T-helper 9 cell (primary cell): ENCODE results near the gene KIAA1958.

ENCODE experiments used
- DNase-seq: peaks from one replicate; pipeline ENCODE4 v3.0.0-alpha.2; 2020
- total RNA-seq, 2 donors: gene quantifications; one replicate each; lab custom pipeline; 2026; lab: John Stamatoyannopoulos, UW

KIAA1958 gene
- total RNA-seq, result 3.4 to 5.9 reads per million in 2 donors

- DNase-seq, result peak; percentile 60
These were observed at the start of gene KIAA1958 for GRCh38 chr9:112486221-112487007. TSS of gene KIAA1958 (plus strand) at chr9:112486827. CDS start at chr9:112574081, 87,254 bp downstream.

GRCh38 chr9:112437406-112437805 lies 49.2 kb upstream of the KIAA1958 start:
- no peak for DNase-seq

GRCh38 chr9:112439171-112439570 lies 47.5 kb upstream of the KIAA1958 start:
- no peak for DNase-seq

- no peak for DNase-seq
These were observed 46.8 kb upstream of the KIAA1958 start for GRCh38 chr9:112439825-112440224.

GRCh38 chr9:112443200-112443599 lies 43.4 kb upstream of the KIAA1958 start:
- DNase-seq, result peak; percentile 2

- no peak for DNase-seq
These were observed 43.0 kb upstream of the KIAA1958 start for GRCh38 chr9:112443636-112444035.

- DNase-seq, result no peak
These were observed 41.4 kb upstream of the KIAA1958 start for GRCh38 chr9:112445196-112445595.

- DNase-seq, result no peak
These were observed 40.5 kb upstream of the KIAA1958 start for GRCh38 chr9:112446080-112446479.

GRCh38 chr9:112446526-112446925 lies 40.1 kb upstream of the KIAA1958 start:
- DNase-seq, result no peak

GRCh38 chr9:112447283-112447761 lies 39.3 kb upstream of the KIAA1958 start:
- no peak for DNase-seq

GRCh38 chr9:112462855-112463254 lies 23.8 kb upstream of the KIAA1958 start:
- DNase-seq, result no peak

- no peak for DNase-seq
These were observed 21.3 kb upstream of the KIAA1958 start for GRCh38 chr9:112465352-112465751.

GRCh38 chr9:112472996-112473395 lies 13.6 kb upstream of the KIAA1958 start:
- DNase-seq, result no peak

GRCh38 chr9:112473986-112474385 lies 12.6 kb upstream of the KIAA1958 start:
- DNase-seq, result no peak

GRCh38 chr9:112475318-112475717 lies 11.3 kb upstream of the KIAA1958 start:
- DNase-seq, result no peak

GRCh38 chr9:112477330-112477729 lies 9.3 kb upstream of the KIAA1958 start:
- DNase-seq, result no peak

- DNase-seq, result no peak
These were observed 7.4 kb upstream of the KIAA1958 start for GRCh38 chr9:112479221-112479620.

GRCh38 chr9:112484607-112485006 lies 2.0 kb upstream of the KIAA1958 start:
- no peak for DNase-seq

- DNase-seq, result no peak
These were observed 1.1 kb upstream of the KIAA1958 start for GRCh38 chr9:112485574-112485973.

GRCh38 chr9:112487008-112487798 lies 576 bp downstream of the KIAA1958 start:
- DNase-seq, result peak; percentile 18

- no peak for DNase-seq
These were observed 1.2 kb downstream of the KIAA1958 start for GRCh38 chr9:112487799-112488340.

- no peak for DNase-seq
These were observed 2.5 kb downstream of the KIAA1958 start for GRCh38 chr9:112489039-112489546.
